Hematopoietic multipotent progenitor cell (in vitro differentiated cells): ENCODE results near the gene STAB1. TPM values are rescaled to one million over a fixed set of nuclear protein-coding genes. Genes with fewer than 3 reads are reported as not detected.

Experiments
- DNase-seq, 3 donors: peaks; one replicate each; pipeline ENCODE4 v3.0.0-alpha.2; 2011 to 2015; ENCODE audit warnings: low read depth in 2 of 3, low spot score in 2 of 3
- total RNA-seq: library from RNA; depleted of rRNA; stranded (reverse); fragments of >200 nt; gene quantifications from one replicate; pipeline ENCODE4 v1.2.3, GENCODE V29; 2012

Gene STAB1
- total RNA-seq, 1 donor = 19.1 TPM

- no peak for DNase-seq
Observed at GRCh38 chr3:52502808-52503350, 7.7 kb downstream of the STAB1 start.

DNA sequence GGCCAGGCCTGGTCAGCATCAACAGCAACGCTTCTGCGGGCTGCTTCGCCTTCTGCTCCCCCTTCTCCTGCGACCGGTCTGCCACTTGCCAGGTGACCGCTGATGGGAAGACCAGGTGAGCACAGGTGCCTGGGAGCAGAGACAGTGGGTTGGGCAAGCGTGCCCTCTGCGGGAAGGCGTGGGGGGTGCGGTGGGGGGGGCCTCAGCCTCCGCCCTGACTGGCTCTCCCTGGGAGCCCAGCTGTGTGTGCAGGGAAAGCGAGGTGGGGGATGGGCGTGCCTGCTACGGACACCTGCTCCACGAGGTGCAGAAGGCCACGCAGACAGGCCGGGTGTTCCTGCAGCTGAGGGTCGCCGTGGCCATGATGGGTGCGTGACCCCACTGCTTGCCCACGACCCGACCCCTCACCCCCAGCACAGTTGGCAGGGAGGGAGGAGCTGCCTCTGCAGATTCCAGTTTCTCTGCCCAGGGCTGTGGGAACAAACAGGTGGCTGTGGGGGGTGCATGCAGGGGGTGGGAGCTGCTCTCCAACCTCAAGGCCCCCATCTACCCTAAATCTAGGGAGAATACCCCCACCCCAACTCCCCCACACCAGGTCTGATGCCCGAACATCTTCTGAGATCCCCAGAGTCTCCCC lies 8.8 kb downstream of the STAB1 start:
- no peak for DNase-seq

DNA sequence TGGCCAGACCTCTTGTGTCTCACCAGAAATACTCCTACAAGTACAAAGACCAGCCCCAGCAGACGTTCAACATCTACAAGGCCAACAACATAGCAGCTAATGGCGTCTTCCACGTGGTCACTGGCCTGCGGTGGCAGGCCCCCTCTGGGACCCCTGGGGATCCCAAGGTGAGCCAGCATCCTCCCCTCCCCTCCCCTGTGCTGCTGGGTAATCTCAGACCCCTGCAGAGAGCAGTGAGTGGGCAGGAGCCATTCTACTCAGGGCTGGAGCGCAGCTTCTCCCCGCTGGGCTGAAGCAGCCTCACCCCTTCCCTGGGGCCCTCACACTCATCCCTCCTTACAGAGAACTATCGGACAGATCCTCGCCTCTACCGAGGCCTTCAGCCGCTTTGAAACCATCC lies 9.8 kb downstream of the STAB1 start:
- DNase-seq = no peak

DNA sequence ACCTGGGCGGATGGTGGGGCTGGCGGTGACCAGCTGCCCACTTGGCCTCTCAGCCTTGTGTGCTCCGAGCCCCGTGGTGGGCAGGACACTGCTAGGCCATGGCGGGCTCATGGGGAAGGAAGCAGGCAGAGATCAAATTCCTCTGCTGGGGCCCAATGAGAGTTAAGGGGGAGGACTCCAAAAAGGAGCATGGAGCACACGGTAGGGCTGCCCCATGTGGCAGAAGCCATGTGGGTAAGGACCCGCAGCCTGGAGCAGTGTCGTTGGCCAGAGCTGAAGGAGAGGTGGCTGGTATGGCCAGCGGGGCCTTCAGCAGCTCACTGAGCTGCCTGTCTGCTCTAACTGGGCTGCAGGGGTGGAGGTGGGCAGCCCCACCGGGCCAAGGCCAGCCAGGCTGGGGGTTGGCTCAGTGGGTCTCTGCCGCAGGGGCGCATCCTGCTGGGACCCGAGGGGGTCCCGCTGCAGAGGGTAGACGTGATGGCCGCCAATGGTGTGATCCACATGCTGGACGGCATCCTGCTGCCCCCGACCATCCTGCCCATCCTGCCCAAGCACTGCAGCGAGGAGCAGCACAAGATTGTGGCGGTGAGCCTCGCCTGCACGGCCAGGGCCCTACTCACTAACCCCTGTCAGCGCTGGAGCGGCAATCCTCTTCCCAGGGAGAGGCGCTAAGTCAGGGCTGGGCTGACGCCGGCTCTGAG lies 11.3 kb downstream of the STAB1 start:
- no peak for DNase-seq

DNA sequence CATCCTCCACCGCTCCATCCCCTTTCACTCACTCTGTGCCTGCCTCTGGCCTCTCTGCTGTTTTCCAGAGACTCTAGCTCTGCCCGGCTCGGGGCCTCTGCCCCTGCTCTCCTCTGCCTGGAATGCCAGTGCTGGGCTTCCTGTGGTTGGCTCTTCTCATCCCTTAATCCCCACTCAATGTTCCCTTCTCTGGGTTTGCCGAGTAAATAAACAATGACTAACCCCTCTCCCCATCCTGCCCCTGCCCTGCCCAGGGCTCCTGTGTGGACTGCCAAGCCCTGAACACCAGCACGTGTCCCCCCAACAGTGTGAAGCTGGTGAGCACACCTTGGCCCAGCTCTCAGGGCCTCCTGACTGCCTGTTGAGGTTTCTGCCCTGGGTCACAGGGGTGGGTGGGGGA lies 12.2 kb downstream of the STAB1 start:
- DNase-seq = no peak

GRCh38 chr3:52509753-52510328 lies 14.7 kb downstream of the STAB1 start:
- no peak for DNase-seq

DNA sequence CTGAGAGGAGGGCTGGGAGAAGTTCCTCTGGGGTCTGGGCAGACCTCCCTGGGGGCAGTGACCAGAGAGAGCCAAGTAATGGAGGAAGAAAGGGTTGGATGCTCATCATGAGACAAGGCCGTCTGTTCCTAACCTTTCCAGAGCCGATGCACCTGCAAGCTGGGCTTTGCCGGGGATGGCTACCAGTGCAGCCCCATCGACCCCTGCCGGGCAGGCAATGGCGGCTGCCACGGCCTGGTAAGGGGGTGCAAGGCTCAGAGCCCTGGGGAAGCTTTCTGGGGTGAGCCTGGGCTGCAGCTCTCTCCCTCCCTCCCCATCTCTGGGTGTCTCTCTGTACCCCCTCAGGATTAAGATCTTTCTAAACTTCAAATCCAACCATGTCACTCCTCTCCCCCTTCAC lies 16.4 kb downstream of the STAB1 start:
- no peak for DNase-seq

GRCh38 chr3:52512105-52512504 lies 17.0 kb downstream of the STAB1 start:
- no peak for DNase-seq

DNA sequence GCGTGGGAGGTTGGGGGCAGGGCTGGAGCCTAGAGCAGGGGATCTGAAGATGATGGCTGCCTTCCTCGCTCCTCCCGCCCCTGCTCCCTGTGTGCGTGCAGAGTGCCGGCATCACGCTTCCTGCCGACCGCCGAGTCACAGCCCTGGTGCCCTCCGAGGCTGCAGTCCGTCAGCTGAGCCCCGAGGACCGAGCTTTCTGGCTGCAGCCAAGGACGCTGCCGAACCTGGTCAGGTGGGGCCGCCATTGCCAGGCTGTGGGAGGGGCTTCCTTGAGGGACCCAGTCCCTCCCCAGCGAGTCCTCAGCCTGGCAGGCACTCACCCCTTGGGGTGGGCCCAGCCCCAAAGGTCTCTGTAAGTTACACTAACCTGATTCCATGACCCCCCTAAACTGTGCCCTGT lies 17.6 kb downstream of the STAB1 start:
- no peak for DNase-seq

- no peak for DNase-seq
Observed at GRCh38 chr3:52513281-52513680, 18.1 kb downstream of the STAB1 start.

DNA sequence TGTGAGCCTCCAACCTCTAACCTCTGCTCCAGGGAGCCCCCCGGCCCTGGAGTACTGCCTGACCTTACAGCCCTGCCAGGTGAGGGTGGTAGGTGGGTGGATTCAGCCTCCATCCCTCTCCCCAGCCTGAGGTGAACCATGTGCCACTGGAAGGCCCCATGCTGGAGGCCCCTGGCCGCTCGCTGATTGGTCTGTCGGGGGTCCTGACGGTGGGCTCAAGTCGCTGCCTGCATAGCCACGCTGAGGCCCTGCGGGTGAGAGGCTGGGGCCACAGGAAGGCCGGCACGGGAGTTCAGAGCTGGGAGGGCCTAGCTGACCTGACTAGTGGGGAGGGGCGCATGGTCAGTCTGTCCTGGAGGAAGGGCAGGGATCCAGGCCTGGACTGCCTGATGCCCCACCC lies 19.4 kb downstream of the STAB1 start:
- DNase-seq = no peak

GRCh38 chr3:52515192-52515591 lies 20.1 kb downstream of the STAB1 start:
- DNase-seq = no peak

- no peak for DNase-seq
Observed at GRCh38 chr3:52516509-52517195, 21.5 kb downstream of the STAB1 start.

DNA sequence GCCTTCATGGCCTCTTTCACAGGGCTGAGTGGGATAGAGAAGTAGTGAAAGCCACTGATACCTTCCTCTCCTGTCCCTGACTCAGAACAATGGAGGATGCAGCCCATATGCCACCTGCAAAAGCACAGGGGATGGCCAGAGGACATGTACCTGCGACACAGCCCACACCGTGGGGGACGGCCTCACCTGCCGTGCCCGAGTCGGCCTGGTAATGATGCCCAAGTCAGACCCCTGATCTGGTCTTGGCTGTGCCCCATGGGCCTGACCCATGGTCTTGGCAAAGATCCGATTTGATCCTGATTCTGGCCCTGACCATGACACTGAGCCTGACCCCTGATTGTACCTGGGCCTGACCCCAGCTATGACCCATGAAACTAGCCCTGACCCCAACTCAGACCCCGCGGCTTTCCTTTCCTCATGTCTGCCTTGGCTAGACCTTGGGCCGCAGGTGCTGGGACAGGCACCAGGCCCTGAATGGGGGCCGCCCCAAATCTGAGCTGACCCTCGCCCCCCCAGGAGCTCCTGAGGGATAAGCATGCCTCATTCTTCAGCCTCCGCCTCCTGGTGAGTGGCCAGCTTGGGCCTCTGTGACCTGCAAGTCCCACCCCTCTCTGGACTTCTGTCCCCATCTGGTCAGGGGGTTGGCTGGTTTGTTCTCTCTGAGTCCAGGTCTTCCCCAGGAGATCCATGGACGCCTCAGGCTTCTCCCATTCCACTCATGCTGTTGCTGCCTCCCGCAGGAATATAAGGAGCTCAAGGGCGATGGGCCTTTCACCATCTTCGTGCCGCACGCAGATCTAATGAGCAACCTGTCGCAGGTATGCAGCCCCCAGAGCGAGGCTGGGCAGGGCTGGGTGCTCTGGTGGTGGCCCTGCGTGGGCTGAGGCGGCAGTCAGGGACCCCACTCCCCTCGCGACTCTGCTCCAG lies 22.9 kb downstream of the STAB1 start:
- no peak for DNase-seq

- DNase-seq = no peak
Observed at GRCh38 chr3:52518723-52519444, 23.7 kb downstream of the STAB1 start.

DNA sequence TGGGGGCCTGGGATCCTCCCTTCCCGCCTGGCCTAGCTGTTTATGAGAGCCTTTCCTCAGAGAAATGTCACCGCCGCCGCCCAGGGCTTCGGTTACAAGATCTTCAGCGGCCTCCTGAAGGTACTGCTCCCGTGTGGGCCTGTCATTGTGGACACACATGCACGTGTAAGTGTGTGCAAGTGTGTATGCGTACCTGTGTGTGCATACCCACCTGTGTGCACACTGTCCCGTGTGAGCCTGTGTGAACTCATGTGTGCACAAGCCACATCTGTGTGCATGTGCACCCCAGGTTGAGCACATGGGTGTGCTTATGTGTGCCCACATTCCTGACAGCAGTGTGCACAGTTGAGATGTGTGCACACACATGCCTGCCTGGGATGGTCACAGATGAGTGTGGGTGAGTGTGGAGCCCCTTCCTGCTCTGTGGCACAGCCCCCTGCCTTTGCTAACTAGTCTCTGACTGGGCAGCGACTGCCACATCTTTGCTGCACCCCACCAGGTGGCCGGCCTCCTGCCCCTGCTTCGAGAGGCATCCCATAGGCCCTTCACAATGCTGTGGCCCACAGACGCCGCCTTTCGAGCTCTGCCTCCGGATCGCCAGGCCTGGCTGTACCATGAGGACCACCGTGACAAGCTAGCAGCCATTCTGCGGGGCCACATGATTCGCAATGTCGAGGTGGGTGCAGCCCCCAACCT lies 24.5 kb downstream of the STAB1 start:
- no peak for DNase-seq

GRCh38 chr3:52520141-52520667 lies 25.1 kb downstream of the STAB1 start:
- DNase-seq = no peak

- no peak for DNase-seq
Observed at GRCh38 chr3:52520716-52521487, 25.8 kb downstream of the STAB1 start.
